Central memory CD8-positive, alpha-beta T cell (primary cell): Measurements from ENCODE around the gene FOXC2.

Experiments
- ATAC-seq: fragments of 150-1000 bp; cut with Tn5 transposase; replicated peaks from 2 replicates; pipeline ENCODE4 v1.10.0; 2022; ENCODE audit warnings: mild to moderate bottlenecking, moderate FRiP score, moderate number of reproducible peaks; ENCODE audit not compliant: poor library complexity, severe bottlenecking; ENCODE audit errors: extremely low read depth
- DNase-seq, 2 donors: peaks; one replicate each; pipeline ENCODE4 v3.0.0; 2021; ENCODE audit warnings: low spot score in 2 of 2
- H3K27ac Mint-ChIP-seq: one replicate; pipeline ENCODE4 v1.8.0; 2022; ENCODE audit warnings: low read depth, mild to moderate bottlenecking, moderate library complexity, mixed read lengths
- H3K27me3 Mint-ChIP-seq: one replicate; pipeline ENCODE4 v1.8.0; 2022; ENCODE audit warnings: mixed read lengths
- H3K36me3 Mint-ChIP-seq: one replicate; pipeline ENCODE4 v1.8.0; 2022; ENCODE audit warnings: mild to moderate bottlenecking, moderate library complexity, mixed read lengths; ENCODE audit not compliant: insufficient read depth
- H3K4me1 Mint-ChIP-seq: one replicate; pipeline ENCODE4 v1.8.0; 2022; ENCODE audit warnings: mixed read lengths
- H3K4me3 Mint-ChIP-seq: one replicate; pipeline ENCODE4 v1.8.0; 2022; ENCODE audit warnings: mild to moderate bottlenecking, moderate library complexity, mixed read lengths
- H3K9me3 Mint-ChIP-seq: one replicate; pipeline ENCODE4 v1.8.0; 2022; ENCODE audit warnings: mixed read lengths

Gene FOXC2

DNA sequence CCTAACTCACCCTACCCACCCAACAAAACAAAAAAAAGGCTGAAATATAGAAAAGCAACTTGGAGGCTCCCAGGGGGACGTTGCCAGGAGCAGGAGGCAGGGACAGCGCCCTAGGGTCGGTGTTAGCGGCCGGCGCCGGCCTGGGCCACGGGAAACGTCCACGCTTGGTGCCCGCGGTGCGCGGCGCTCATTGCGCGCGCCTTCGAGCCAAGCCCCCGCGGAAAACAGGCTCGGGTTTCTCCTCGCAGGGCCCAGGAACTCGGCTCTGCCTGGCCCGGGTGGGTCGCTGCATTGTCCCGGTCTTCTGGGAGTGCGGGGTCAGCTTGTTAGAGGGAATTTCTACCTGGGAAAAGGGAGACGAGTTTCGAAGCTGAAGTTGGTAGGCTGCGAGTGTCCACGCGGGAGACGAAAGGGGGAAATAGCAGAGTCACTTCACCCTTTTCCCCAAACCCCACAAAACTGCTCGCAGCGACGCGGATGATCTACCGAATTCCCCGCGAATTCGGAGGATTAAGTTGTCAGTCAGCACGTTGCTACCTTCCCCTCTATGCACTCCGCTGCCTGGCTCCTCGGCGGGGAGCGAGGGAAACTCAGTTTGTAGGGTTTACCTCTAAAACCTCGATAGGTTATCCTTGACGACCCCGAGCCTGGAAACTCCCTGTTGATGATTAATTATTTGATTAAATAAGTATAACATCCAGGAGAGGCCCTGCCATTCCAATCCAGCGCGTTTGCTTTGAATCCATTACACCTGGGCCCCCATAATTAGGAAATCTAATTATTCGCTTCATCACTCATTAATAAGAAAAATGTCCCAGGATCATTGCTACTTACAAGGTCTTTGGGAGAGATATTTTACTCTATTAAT lies 751 bp upstream of the FOXC2 start:
- peaks cover 2% of the 10 kb centered on the region for H3K36me3 Mint-ChIP-seq
- DNase-seq (no peak), ATAC-seq (no peak)
- no peak overlapping the region for H3K27ac Mint-ChIP-seq
- no peaks in the 10 kb centered on the region for H3K9me3 Mint-ChIP-seq
- no peak overlapping the region for H3K4me3 Mint-ChIP-seq
- peaks cover 15% of the 10 kb centered on the region for H3K4me1 Mint-ChIP-seq
- peaks cover 53% of the 10 kb centered on the region for H3K27me3 Mint-ChIP-seq

DNA sequence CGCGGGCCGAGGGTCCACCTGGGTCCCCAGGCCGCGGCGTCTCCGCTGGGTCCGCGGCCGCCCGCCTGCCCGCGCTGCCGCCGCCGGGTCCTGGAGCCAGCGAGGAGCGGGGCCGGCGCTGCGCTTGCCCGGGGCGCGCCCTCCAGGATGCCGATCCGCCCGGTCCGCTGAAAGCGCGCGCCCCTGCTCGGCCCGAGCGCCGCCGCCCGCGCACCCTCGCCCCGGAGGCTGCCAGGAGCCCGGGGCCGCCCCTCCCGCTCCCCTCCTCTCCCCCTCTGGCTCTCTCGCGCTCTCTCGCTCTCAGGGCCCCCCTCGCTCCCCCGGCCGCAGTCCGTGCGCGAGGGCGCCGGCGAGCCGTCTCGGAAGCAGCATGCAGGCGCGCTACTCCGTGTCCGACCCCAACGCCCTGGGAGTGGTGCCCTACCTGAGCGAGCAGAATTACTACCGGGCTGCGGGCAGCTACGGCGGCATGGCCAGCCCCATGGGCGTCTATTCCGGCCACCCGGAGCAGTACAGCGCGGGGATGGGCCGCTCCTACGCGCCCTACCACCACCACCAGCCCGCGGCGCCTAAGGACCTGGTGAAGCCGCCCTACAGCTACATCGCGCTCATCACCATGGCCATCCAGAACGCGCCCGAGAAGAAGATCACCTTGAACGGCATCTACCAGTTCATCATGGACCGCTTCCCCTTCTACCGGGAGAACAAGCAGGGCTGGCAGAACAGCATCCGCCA lies 504 bp downstream of the FOXC2 start:
- no peak for DNase-seq
- Mint-ChIP-seq H3K4me1 (peaks cover 15% of the 10 kb centered on the region), H3K27ac (peak overlapping the region; percentile 41), H3K9me3 (no peaks in the 10 kb centered on the region), H3K27me3 (peaks cover 65% of the 10 kb centered on the region), H3K4me3 (peak overlapping the region; percentile 36), H3K36me3 (peaks cover 2% of the 10 kb centered on the region)
- no peak for ATAC-seq

DNA sequence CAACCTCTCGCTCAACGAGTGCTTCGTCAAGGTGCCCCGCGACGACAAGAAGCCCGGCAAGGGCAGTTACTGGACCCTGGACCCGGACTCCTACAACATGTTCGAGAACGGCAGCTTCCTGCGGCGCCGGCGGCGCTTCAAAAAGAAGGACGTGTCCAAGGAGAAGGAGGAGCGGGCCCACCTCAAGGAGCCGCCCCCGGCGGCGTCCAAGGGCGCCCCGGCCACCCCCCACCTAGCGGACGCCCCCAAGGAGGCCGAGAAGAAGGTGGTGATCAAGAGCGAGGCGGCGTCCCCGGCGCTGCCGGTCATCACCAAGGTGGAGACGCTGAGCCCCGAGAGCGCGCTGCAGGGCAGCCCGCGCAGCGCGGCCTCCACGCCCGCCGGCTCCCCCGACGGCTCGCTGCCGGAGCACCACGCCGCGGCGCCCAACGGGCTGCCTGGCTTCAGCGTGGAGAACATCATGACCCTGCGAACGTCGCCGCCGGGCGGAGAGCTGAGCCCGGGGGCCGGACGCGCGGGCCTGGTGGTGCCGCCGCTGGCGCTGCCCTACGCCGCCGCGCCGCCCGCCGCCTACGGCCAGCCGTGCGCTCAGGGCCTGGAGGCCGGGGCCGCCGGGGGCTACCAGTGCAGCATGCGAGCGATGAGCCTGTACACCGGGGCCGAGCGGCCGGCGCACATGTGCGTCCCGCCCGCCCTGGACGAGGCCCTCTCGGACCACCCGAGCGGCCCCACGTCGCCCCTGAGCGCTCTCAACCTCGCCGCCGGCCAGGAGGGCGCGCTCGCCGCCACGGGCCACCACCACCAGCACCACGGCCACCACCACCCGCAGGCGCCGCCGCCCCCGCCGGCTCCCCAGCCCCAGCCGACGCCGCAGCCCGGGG lies 1.3 kb downstream of the FOXC2 start:
- H3K4me1 Mint-ChIP-seq: peaks cover 15% of the 10 kb centered on the region
- H3K36me3 Mint-ChIP-seq: peaks cover 2% of the 10 kb centered on the region
- ATAC-seq: no peak
- no peak for DNase-seq
- H3K4me3 Mint-ChIP-seq: peak overlapping the region; percentile 36
- H3K27ac Mint-ChIP-seq: peak overlapping the region; percentile 41
- H3K9me3 Mint-ChIP-seq: no peaks in the 10 kb centered on the region
- peaks cover 73% of the 10 kb centered on the region for H3K27me3 Mint-ChIP-seq

DNA sequence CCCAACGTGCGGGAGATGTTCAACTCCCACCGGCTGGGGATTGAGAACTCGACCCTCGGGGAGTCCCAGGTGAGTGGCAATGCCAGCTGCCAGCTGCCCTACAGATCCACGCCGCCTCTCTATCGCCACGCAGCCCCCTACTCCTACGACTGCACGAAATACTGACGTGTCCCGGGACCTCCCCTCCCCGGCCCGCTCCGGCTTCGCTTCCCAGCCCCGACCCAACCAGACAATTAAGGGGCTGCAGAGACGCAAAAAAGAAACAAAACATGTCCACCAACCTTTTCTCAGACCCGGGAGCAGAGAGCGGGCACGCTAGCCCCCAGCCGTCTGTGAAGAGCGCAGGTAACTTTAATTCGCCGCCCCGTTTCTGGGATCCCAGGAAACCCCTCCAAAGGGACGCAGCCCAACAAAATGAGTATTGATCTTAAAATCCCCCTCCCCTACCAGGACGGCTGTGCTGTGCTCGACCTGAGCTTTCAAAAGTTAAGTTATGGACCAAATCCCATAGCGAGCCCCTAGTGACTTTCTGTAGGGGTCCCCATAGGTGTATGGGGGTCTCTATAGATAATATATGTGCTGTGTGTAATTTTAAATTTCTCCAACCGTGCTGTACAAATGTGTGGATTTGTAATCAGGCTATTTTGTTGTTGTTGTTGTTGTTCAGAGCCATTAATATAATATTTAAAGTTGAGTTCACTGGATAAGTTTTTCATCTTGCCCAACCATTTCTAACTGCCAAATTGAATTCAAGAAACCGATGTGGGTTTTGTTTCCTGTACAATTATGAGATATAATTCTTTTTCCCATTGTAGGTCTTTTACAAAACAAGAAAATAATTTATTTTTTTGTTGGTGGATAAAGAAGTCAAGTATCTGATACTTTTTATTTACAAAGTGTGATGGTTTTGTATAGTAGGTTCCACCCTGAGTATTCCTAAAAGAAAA lies 2.3 kb downstream of the FOXC2 start:
- Mint-ChIP-seq H3K4me3 (peak overlapping the region; percentile 20), H3K4me1 (peaks cover 9% of the 10 kb centered on the region), H3K36me3 (peaks cover 2% of the 10 kb centered on the region), H3K27ac (no peak overlapping the region), H3K27me3 (peaks cover 76% of the 10 kb centered on the region), H3K9me3 (no peaks in the 10 kb centered on the region)
- no peak for DNase-seq
- ATAC-seq: no peak

DNA sequence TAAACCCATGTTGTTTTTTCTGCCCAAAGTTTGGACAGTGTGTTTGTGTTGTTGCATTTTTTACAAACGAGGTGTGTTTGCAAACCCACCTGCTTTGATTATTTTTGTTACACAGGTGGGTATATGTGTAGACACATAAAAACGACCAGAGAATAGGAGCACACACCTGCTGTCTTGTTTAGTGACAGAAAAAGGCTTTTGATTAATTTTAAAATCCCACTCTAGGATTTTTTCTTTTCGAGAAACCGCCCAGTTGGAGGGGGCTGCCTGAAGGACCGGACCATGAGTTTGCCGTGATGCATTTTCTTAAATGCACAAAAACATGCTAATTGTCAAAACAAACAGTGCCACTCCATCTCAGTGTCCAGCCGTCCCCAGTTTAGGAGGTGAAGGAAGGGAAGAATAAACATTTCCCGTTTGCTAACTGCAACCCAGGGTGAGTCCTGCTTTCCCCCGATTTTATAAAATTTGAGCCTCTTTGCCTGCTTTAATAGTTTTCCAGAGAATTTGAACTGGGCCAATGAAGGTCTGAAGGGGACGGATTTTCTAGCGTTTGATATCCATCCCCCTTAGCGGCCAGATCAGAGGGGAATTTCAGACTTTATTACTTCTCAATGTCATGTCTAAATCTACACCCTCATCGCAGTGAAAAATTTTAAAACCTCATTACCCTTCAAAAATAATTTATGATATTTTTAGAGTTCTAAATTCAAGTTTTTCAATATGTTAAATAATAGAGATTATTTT lies 3.2 kb downstream of the FOXC2 start:
- Mint-ChIP-seq H3K4me1 (no peaks in the 10 kb centered on the region), H3K4me3 (no peak overlapping the region), H3K27ac (no peak overlapping the region), H3K36me3 (peaks cover 2% of the 10 kb centered on the region), H3K27me3 (peaks cover 76% of the 10 kb centered on the region), H3K9me3 (no peaks in the 10 kb centered on the region)
- DNase-seq (no peak), ATAC-seq (no peak)

DNA sequence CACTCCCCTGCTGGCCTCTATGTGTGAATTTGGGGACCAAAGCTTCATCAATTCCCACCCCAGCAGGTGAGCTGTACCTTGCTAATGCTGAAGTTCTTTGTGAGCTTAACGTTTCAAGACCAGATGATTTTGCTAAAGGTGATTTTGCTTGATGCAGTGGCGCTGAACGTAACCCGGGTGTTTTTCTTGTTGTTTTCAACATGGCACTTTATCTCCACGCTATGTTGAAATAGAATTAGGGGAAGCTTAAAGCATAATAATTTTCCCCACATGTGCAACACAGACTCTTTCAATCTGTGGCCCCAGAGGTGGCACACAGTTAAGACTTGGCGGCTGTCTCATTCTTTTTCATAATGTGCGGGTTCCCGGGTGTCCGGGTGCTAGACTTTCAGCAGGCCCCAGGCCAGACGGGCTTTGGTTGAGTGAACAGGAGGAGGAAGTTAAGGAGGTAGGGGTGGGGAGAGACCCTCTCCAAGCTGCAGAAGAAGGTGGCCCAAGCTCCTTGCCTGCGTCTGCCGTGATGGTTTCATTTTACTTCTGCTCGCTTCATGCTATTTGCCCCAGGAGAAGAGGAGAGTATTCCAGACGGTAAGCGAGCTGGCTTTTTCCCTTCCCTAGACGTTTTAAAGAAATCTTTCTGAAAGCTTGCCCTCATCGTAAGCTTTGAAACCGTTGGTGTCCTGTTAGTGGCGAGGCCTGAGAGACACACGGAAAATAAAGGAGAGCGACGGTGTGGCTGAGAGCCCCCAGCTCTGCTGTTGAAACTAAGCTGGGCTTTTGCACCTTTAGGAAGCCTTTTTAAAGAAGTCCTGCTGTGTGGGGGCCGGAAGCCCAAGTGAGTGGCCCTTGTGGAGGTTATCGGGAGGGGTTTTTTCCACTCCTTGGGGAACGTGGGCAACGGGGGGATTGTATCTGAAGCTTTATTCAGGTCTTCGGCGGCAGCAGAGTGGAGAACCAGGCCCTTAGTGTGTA lies 4.2 kb downstream of the FOXC2 start:
- Mint-ChIP-seq H3K4me1 (peaks cover under 1% of the 10 kb centered on the region), H3K36me3 (peaks cover 2% of the 10 kb centered on the region), H3K27me3 (peaks cover 76% of the 10 kb centered on the region), H3K4me3 (no peak overlapping the region), H3K9me3 (no peaks in the 10 kb centered on the region), H3K27ac (no peak overlapping the region)
- ATAC-seq: no peak
- DNase-seq: no peak

DNA sequence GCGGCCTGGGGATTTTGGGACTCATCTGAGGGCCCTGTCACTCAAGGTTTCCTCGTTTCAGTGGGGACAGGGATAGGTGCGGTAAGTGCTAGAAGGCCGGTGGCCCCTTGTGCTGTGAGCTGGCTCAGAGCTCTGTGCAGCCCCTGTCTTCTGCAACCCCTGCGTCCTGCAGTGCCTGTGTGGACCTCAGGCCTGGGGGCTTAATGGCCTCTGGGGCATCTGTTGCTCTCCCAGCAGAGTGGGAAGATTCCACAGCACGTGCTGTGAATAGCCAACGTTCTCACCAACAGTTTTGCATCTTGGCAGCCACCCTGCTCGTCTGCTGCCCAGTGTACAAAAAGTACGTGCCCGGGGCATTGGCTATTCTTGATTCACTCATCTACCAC lies 4.9 kb downstream of the FOXC2 start:
- ATAC-seq (no peak), DNase-seq (no peak)
- H3K27me3 Mint-ChIP-seq: peaks cover 82% of the 10 kb centered on the region
- no peaks in the 10 kb centered on the region for H3K9me3 Mint-ChIP-seq
- peaks cover 2% of the 10 kb centered on the region for H3K36me3 Mint-ChIP-seq
- H3K27ac Mint-ChIP-seq: no peak overlapping the region
- H3K4me3 Mint-ChIP-seq: no peak overlapping the region
- H3K4me1 Mint-ChIP-seq: peaks cover 6% of the 10 kb centered on the region

DNA sequence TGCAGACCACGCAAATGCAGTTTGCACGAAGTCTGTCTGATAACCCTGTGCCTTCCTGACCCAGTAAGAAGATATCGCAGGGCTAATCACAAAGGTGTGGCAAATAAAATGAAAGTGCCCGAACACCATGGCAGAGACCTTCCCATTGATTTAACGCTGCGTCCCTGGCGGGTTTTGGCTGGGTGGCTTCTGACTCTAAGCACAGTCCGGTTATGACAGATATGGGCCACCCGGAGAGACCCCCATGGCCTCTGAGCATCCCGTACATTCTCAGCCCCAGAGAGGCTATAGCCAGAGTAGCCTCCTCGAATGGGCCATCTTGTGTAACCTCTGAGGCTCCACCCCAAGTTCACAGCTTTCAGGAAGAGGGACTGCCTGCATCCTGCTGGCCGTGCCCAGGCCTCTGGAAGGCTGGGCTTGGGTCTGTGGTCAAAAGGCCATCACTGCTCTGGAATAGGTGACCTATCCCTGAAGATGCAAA lies 5.5 kb downstream of the FOXC2 start:
- H3K36me3 Mint-ChIP-seq: peaks cover 2% of the 10 kb centered on the region
- H3K27me3 Mint-ChIP-seq: peaks cover 87% of the 10 kb centered on the region
- no peak overlapping the region for H3K27ac Mint-ChIP-seq
- DNase-seq (no peak), ATAC-seq (no peak)
- no peak overlapping the region for H3K4me3 Mint-ChIP-seq
- H3K4me1 Mint-ChIP-seq: peaks cover 6% of the 10 kb centered on the region
- no peaks in the 10 kb centered on the region for H3K9me3 Mint-ChIP-seq

DNA sequence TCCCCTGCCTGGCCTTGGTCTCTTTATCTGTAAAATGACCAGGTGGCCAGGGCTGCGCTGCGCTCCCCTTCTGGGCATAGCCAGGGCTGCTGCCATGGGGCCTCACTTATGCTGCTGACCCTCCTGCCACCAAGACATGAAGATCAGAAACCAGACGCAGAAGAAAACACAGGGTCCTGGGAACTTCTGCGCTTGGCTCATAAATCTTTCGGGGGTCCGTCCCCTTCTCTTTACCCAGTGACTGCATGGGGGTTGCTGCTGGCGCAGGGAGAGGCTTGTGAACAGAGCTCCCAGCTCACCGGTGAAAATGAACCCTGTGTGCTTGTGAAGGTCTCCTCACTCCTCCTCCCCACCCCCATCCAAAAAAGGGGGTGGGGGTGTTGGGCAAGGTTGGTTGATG lies 6.0 kb downstream of the FOXC2 start:
- H3K4me3 Mint-ChIP-seq: no peak overlapping the region
- no peak overlapping the region for H3K27ac Mint-ChIP-seq
- DNase-seq: no peak
- H3K27me3 Mint-ChIP-seq: peaks cover 92% of the 10 kb centered on the region
- no peaks in the 10 kb centered on the region for H3K9me3 Mint-ChIP-seq
- no peaks in the 10 kb centered on the region for H3K36me3 Mint-ChIP-seq
- peaks cover 6% of the 10 kb centered on the region for H3K4me1 Mint-ChIP-seq
- ATAC-seq: no peak

DNA sequence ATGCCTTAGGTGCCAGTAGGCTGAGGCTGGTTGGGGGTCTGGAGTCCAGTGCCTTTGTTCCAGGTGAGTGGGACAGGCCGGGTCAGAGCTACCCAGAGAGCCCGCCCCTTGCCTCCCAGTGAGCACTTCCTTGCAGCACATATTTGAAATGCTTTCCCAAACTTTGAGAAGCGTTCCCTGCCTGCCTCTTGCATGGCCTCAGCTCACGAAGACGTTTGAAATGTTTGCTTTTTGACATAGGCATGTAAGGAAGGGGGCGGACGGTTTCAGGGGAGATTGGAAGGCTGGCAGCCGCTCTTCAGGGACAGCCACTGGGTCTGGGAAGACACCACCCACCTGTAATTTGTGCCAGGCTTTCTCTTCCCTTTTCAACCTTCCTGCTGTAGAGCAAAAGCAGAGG lies 6.6 kb downstream of the FOXC2 start:
- H3K27ac Mint-ChIP-seq: no peak overlapping the region
- no peaks in the 10 kb centered on the region for H3K36me3 Mint-ChIP-seq
- DNase-seq (no peak), ATAC-seq (no peak)
- no peak overlapping the region for H3K4me3 Mint-ChIP-seq
- H3K4me1 Mint-ChIP-seq: peaks cover 6% of the 10 kb centered on the region
- peaks cover 99% of the 10 kb centered on the region for H3K27me3 Mint-ChIP-seq
- no peaks in the 10 kb centered on the region for H3K9me3 Mint-ChIP-seq
